Effector memory CD8-positive, alpha-beta T cell (primary cell): Measurements from ENCODE around the gene DAAM1.
A peak's percentile ranks its signal among the peaks of the same experiment; 100 is the strongest.

Experiments
- ATAC-seq: fragments of 150-1000 bp; cut with Tn5 transposase; replicated peaks from 2 replicates; pipeline ENCODE4 v1.10.0; 2021; ENCODE audit warnings: mild to moderate bottlenecking, moderate library complexity
- DNase-seq, 3 experiments: peaks; one replicate each; pipeline ENCODE4 v3.0.0; 2021
- H3K27ac Mint-ChIP-seq, 2 donors: one replicate each; pipeline ENCODE4 v1.8.0; 2022; ENCODE audit warnings: mild to moderate bottlenecking in 2 of 2, mixed read lengths in 2 of 2, moderate library complexity in 2 of 2
- H3K27me3 Mint-ChIP-seq, 2 donors: one replicate each; pipeline ENCODE4 v1.8.0; 2022; ENCODE audit warnings: mixed read lengths in 2 of 2
- H3K36me3 Mint-ChIP-seq: one replicate; pipeline ENCODE4 v1.8.0; 2022; ENCODE audit warnings: mild to moderate bottlenecking, moderate library complexity, mixed read lengths; ENCODE audit not compliant: insufficient read depth
- H3K4me1 Mint-ChIP-seq, 2 donors: one replicate each; pipeline ENCODE4 v1.8.0; 2022; ENCODE audit warnings: low read depth in 2 of 2, mixed read lengths in 2 of 2
- H3K4me3 Mint-ChIP-seq, 2 donors: one replicate each; pipeline ENCODE4 v1.8.0; 2022; ENCODE audit warnings: mild to moderate bottlenecking in 2 of 2, mixed read lengths in 2 of 2, moderate library complexity in 2 of 2
- H3K9me3 Mint-ChIP-seq, 2 donors: one replicate each; pipeline ENCODE4 v1.8.0; 2022; ENCODE audit warnings: mixed read lengths in 2 of 2

The DAAM1 gene

DNA sequence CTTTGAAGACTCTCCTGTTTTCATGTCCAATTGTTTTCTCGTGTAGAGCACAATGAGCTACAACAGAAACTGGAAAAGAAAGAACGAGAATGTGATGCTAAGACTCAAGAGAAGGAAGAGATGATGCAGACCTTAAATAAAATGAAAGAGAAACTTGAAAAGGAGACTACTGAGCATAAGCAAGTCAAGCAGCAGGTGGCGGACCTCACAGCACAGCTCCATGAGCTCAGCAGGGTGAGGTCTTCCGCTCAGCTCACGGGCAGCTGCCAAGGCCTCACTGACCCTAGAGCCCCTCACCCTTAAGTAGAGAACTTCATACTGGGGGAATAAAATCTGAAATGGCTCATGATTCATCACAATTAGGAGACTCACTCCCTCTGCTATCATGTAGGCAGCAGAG, 142.0 kb downstream of the DAAM1 start:
- H3K4me1 Mint-ChIP-seq, result no peaks in the 10 kb centered on the region
- peaks cover 4% of the 10 kb centered on the region for H3K36me3 Mint-ChIP-seq
- peak overlapping the region in 1 of 2 donors; percentile 5 for H3K27ac Mint-ChIP-seq
- H3K27me3 Mint-ChIP-seq, result no peaks in the 10 kb centered on the region
- H3K4me3 Mint-ChIP-seq, result no peak overlapping the region
- no peak for ATAC-seq
- no peak for DNase-seq
- H3K9me3 Mint-ChIP-seq, result no peaks in the 10 kb centered on the region

- no peaks in the 10 kb centered on the region for H3K9me3 Mint-ChIP-seq
- no peak overlapping the region for H3K27ac Mint-ChIP-seq
- H3K36me3 Mint-ChIP-seq, result peaks cover 4% of the 10 kb centered on the region
- DNase-seq (no peak), ATAC-seq (no peak)
- H3K27me3 Mint-ChIP-seq, result no peaks in the 10 kb centered on the region
- H3K4me1 Mint-ChIP-seq, result no peaks in the 10 kb centered on the region
- H3K4me3 Mint-ChIP-seq, result no peak overlapping the region
These were observed 142.8 kb downstream of the DAAM1 start for GRCh38 chr14:59331217-59331616.

DNA sequence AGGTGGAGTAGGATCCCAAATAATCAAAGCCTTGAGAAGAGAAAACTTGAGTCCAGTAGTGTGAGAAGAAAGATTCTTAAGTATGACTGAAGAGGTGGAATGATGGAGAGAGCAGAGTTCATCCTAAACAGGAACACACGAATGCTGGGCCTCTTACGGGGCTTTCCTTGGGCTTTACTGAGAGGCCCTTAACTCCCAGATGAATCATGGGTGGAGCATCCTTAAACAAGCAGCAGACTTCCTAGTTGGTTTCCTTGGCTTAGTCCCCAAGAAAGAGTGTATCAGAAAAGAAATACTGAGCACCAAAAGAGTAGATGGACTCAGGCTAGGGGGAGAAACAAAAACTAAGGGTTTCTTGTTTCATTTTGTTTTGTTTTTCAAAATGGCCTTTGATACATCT, 144.3 kb downstream of the DAAM1 start:
- DNase-seq (no peak), ATAC-seq (no peak)
- no peaks in the 10 kb centered on the region for H3K27me3 Mint-ChIP-seq

DNA sequence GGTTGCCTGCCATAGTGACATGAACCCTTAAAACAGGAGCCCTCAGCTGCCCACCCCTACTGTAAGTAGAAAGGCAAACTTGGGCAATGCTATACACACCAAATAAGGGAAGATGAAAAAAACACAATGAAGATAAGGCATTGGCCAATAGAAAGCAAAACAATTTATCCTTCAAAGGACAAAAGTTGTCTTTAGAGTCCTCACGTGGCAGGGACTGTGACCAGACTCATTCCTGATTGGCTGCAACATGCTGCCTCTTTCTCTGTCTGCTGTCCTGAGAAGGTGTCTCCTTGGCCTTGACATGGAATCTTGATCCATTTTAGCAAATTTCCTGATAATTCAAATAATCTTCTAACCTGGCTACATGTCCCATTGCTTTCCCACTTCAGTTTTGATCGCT, 144.8 kb downstream of the DAAM1 start:
- no peak for DNase-seq
- no peak for ATAC-seq
- no peaks in the 10 kb centered on the region for H3K36me3 Mint-ChIP-seq
- no peaks in the 10 kb centered on the region for H3K27me3 Mint-ChIP-seq
- no peaks in the 10 kb centered on the region for H3K9me3 Mint-ChIP-seq
- no peaks in the 10 kb centered on the region for H3K4me1 Mint-ChIP-seq
- H3K4me3 Mint-ChIP-seq, result no peak overlapping the region
- no peak overlapping the region for H3K27ac Mint-ChIP-seq

More for the DNA sequence above, 144.3 kb downstream of the DAAM1 start:
- no peaks in the 10 kb centered on the region for H3K4me1 Mint-ChIP-seq
- no peak overlapping the region for H3K27ac Mint-ChIP-seq
- H3K9me3 Mint-ChIP-seq, result no peaks in the 10 kb centered on the region
- H3K4me3 Mint-ChIP-seq, result no peak overlapping the region
- no peaks in the 10 kb centered on the region for H3K36me3 Mint-ChIP-seq

DNA sequence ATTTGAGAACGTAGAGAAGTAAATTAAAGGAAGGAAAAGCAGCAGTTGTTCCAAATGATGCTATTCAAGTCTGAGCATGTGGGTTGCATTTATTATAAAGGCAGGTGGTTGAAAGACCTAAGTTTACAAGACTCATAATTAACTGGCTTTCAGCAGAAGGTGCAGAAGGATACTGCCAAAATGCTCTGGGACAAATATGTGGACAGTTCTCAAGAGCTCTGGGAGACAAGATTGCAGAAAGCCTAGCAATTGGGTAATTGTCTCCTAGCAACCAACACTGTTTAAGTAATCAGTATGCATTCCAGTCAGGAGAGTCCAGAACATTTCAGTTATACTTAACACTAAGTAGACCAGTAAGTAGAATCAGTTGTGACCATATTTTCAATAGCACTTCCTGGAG, 145.2 kb downstream of the DAAM1 start:
- H3K4me3 Mint-ChIP-seq, result no peak overlapping the region
- ATAC-seq (no peak), DNase-seq (no peak)
- no peaks in the 10 kb centered on the region for H3K4me1 Mint-ChIP-seq
- H3K27ac Mint-ChIP-seq, result no peak overlapping the region
- H3K27me3 Mint-ChIP-seq, result no peaks in the 10 kb centered on the region
- no peaks in the 10 kb centered on the region for H3K9me3 Mint-ChIP-seq
- no peaks in the 10 kb centered on the region for H3K36me3 Mint-ChIP-seq

- Mint-ChIP-seq H3K27ac (no peak overlapping the region), H3K27me3 (no peaks in the 10 kb centered on the region), H3K4me3 (no peak overlapping the region), H3K4me1 (no peaks in the 10 kb centered on the region), H3K9me3 (no peaks in the 10 kb centered on the region), H3K36me3 (no peaks in the 10 kb centered on the region)
- no peak for ATAC-seq
- no peak for DNase-seq
These were observed 145.8 kb downstream of the DAAM1 start for GRCh38 chr14:59334253-59334652.

DNA sequence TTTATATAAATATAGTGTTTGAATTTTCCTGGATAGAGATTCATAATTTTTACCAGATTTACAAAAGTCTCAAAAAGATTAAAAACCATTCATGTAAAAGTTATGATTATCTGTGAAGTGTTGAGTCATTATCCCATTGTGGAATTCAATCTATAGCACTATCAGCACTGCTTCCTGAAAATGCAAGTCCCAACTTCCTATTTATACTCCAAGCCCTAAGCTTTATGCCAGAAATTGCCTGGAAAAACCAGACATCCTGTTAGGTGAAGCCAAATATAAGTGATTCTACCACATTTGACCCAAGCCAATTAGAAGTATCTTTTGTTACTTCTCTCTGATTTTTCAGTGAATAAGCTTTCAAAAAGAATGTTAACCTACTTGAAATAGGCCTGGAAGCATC, 147.6 kb downstream of the DAAM1 start:
- H3K9me3 Mint-ChIP-seq, result no peaks in the 10 kb centered on the region
- H3K4me1 Mint-ChIP-seq, result no peaks in the 10 kb centered on the region
- DNase-seq, result no peak
- H3K4me3 Mint-ChIP-seq, result no peak overlapping the region
- H3K36me3 Mint-ChIP-seq, result no peaks in the 10 kb centered on the region
- no peaks in the 10 kb centered on the region for H3K27me3 Mint-ChIP-seq
- H3K27ac Mint-ChIP-seq, result no peak overlapping the region
- ATAC-seq, result no peak

DNA sequence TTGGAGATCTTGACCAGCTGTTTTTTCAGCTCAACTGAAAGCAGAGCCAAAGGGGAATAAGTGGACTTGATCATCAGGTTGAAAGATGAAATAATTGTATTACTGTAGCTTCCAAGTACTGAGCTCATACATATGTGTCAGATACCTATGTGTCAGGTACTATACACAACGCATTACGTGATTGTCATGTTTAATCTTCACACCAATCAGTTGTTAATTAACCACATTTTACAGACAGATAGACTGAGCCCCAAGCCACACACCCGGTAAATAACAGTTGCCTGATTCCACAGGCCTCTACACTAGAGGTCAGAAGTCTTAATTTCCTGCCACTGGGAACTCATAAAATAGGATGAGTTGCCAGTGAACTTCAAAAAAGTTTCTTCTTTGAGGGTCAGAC, 148.2 kb downstream of the DAAM1 start:
- H3K4me3 Mint-ChIP-seq, result no peak overlapping the region
- H3K4me1 Mint-ChIP-seq, result no peaks in the 10 kb centered on the region
- no peaks in the 10 kb centered on the region for H3K36me3 Mint-ChIP-seq
- no peaks in the 10 kb centered on the region for H3K27me3 Mint-ChIP-seq
- no peaks in the 10 kb centered on the region for H3K9me3 Mint-ChIP-seq
- H3K27ac Mint-ChIP-seq, result no peak overlapping the region
- DNase-seq (no peak), ATAC-seq (no peak)

DNA sequence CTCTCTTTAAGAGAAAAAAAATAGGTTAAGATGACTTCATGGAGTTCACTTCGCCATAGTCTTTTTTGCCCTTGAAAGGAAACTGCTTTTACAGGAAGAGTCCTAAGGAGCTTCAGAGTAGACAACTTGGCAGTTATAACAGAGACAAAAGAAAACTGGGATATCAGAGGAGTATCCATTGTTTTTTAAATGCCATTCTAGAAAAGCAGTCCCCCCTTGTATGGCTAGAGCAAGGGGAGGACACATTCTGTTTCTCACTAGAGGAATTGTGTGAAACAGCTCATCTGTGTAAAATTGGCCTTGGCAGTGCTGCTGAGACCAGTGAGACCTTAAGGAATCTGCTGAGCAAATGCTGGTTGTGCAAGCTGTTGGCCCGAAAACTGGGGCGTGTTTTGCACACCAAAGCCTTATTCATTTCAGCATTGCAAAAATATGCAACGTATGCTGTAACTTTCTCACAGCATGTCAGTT, 148.7 kb downstream of the DAAM1 start:
- DNase-seq, result no peak
- Mint-ChIP-seq H3K4me1 (no peaks in the 10 kb centered on the region), H3K9me3 (no peaks in the 10 kb centered on the region), H3K27ac (no peak overlapping the region), H3K27me3 (no peaks in the 10 kb centered on the region), H3K36me3 (no peaks in the 10 kb centered on the region), H3K4me3 (no peak overlapping the region)
- ATAC-seq, result no peak

GRCh38 chr14:59338761-59339160, 150.3 kb downstream of the DAAM1 start:
- Mint-ChIP-seq H3K4me3 (no peak overlapping the region), H3K27ac (no peak overlapping the region), H3K4me1 (no peaks in the 10 kb centered on the region), H3K36me3 (no peaks in the 10 kb centered on the region), H3K9me3 (no peaks in the 10 kb centered on the region), H3K27me3 (no peaks in the 10 kb centered on the region)
- DNase-seq (no peak), ATAC-seq (no peak)

- Mint-ChIP-seq H3K27ac (no peak overlapping the region), H3K9me3 (no peaks in the 10 kb centered on the region), H3K27me3 (no peaks in the 10 kb centered on the region), H3K4me3 (no peak overlapping the region), H3K4me1 (no peaks in the 10 kb centered on the region), H3K36me3 (no peaks in the 10 kb centered on the region)
- no peak for DNase-seq
- ATAC-seq, result no peak
These were observed 151.3 kb downstream of the DAAM1 start for GRCh38 chr14:59339524-59340330.

- H3K4me1 Mint-ChIP-seq, result no peaks in the 10 kb centered on the region
- no peak overlapping the region for H3K27ac Mint-ChIP-seq
- no peaks in the 10 kb centered on the region for H3K27me3 Mint-ChIP-seq
- no peak overlapping the region for H3K4me3 Mint-ChIP-seq
- ATAC-seq (no peak), DNase-seq (no peak)
- H3K36me3 Mint-ChIP-seq, result no peaks in the 10 kb centered on the region
- H3K9me3 Mint-ChIP-seq, result no peaks in the 10 kb centered on the region
These were observed 153.5 kb downstream of the DAAM1 start for GRCh38 chr14:59341858-59342477.

DNA sequence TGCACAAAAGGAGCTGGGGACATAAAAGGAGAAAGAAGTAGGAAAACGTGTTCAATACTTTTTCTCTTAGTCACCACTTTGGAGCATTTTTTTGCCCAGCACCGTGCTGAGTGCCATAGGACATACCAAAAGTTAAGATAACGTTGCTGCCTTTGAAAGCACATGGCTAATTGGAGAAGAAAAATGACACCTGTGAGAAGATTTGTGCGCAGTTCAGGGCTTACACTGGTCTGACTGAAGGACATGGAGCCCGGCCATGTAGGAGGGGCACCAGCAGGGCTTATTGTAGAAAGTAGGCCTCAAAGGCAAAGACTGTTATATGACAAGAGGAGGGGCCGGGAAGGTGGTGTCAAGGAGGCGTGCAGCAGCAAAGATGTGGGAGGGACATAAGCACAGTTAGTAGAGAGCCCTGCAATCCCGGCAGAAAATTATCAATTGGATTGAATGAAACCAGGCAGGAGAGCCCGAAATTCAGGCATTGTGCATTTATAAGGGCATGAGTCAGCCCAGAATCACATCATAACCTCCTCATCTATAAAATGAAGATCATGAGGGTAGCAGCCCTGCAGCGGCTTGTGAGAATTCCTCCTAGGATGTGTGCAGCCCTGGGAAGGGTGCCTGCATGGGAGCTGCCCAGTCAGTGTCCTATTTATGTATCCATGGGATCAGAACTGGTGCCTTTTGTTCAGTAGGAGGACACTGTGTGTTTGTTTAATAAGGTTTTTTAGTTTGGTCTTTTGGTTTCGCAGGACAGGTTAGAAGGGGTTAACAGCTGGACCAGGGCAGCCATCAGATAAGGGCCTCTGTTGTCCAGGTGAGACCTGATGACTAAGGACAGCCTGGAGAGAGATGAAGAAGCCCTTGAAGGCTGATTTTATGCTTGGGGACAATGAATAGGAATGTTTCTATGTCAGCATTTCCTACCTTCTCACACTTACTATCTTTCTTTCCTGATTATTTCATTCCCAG, 154.3 kb downstream of the DAAM1 start:
- H3K9me3 Mint-ChIP-seq, result no peaks in the 10 kb centered on the region
- H3K27ac Mint-ChIP-seq, result no peak overlapping the region
- H3K36me3 Mint-ChIP-seq, result no peaks in the 10 kb centered on the region
- H3K4me1 Mint-ChIP-seq, result no peaks in the 10 kb centered on the region
- H3K4me3 Mint-ChIP-seq, result no peak overlapping the region
- no peak for ATAC-seq
- H3K27me3 Mint-ChIP-seq, result no peaks in the 10 kb centered on the region
- DNase-seq, result no peak
